ENCODE measurements around the gene FOXRED2.

DNA sequence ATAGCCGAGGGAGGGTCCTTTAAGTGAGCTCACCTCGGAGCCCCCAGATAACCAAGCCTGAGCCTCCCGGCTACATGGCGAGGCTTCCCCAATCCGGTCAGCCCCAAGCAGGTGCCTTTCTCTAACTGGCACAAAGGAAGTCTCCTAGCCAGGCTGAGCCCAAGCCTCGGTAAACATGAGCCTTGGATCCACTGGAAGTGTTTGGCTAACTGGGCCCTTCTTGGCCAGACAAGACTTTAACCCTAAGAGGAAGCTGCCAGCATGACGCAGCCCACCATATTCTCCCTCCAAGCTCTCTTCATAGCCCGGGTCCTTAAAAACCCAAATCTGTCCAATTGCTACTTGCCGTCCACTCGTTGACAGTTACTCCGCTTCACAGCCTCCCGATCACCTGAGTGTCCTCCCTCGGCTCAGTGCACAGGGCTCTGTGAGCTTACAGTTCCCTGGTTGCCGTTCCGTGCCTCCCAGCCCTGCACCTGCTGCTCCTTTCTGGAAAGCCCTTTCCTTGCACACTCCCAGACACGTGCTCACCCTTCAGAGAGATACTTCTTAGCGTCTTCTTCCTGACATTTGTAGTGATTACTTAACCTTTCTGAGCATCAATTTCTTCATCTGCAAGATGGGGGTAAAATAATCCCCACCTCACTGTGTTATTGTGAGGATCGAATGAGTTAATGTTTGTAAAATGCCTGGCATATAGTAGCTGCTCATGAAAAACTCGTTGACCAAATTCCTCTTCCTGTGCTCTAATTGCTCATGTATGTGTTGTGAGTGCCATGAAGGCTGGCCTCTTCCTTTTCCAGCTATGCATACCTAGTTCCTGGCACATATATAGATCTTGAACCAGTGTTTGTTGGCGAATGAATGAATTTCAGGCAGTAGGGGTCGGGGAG lies 51.0 kb downstream of the FOXRED2 start:
- TF ChIP-seq, protein P1, sequence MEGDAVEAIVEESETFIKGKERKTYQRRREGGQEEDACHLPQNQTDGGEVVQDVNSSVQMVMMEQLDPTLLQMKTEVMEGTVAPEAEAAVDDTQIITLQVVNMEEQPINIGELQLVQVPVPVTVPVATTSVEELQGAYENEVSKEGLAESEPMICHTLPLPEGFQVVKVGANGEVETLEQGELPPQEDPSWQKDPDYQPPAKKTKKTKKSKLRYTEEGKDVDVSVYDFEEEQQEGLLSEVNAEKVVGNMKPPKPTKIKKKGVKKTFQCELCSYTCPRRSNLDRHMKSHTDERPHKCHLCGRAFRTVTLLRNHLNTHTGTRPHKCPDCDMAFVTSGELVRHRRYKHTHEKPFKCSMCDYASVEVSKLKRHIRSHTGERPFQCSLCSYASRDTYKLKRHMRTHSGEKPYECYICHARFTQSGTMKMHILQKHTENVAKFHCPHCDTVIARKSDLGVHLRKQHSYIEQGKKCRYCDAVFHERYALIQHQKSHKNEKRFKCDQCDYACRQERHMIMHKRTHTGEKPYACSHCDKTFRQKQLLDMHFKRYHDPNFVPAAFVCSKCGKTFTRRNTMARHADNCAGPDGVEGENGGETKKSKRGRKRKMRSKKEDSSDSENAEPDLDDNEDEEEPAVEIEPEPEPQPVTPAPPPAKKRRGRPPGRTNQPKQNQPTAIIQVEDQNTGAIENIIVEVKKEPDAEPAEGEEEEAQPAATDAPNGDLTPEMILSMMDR (IDR thresholded peaks at IDR 0.05) = no peak
- no peak for TF ChIP-seq EZH2 (IDR thresholded peaks at IDR 0.05)
- TF ChIP-seq EZH2phosphoT487 (IDR thresholded peaks at IDR 0.05) = no peak

Data from neural progenitor cell (in vitro differentiated cells).